A673 (cell line): Measurements from ENCODE around the gene WIPF1. TPM values are rescaled to one million over a fixed set of nuclear protein-coding genes. Genes with fewer than 3 reads are reported as not detected.

Experiments
- BruUV-seq: library from RNA; stranded (reverse); fragments of 400-500 nt; replicated peaks from 2 replicates; lab custom pipeline; 2021; lab: Mats Ljungman, UMichigan
- CTCF ChIA-PET: fragments of 300-600 bp; sonication (Branson Sonifier 250); formaldehyde crosslinking; loops from one replicate; lab custom pipeline; 2022; ENCODE audit warnings: antibody characterized with exemption; lab: Charles Lee
- POLR2A ChIA-PET: fragments of 300-600 bp; sonication (Branson Sonifier 250); formaldehyde crosslinking; loops from one replicate; lab custom pipeline; 2022; ENCODE audit warnings: antibody characterized with exemption; ENCODE audit not compliant: low non-redundant PET; lab: Charles Lee
- DNase-seq: peaks from one replicate; pipeline ENCODE4 v3.0.0-alpha.2; 2015; ENCODE audit warnings: low spot score
- H3K27ac ChIP-seq: fragments of 200-600 bp; sonication (generic); 2 replicates; pipeline ENCODE4 v1.5.1; 2016; ENCODE audit warnings: mixed run types, low read depth, mild to moderate bottlenecking, mixed read lengths, antibody characterized with exemption, low read length; ENCODE audit not compliant: poor library complexity, severe bottlenecking
- H3K27me3 ChIP-seq: fragments of 200-600 bp; sonication (generic); replicated peaks from 2 replicates; pipeline ENCODE4 v1.6.1; 2017; ENCODE audit warnings: mixed run types, low read depth, mild to moderate bottlenecking, mixed read lengths, antibody characterized with exemption, low read length; ENCODE audit not compliant: insufficient read depth, poor library complexity
- H3K36me3 ChIP-seq: fragments of 200-600 bp; sonication (generic); 2 replicates; pipeline ENCODE4 v1.6.1; 2016; ENCODE audit warnings: mixed run types, mild to moderate bottlenecking, mixed read lengths, antibody characterized with exemption, low read length; ENCODE audit not compliant: insufficient read depth, poor library complexity, severe bottlenecking
- H3K4me1 ChIP-seq: fragments of 200-600 bp; sonication (generic); 2 replicates; pipeline ENCODE4 v1.6.1; 2017; ENCODE audit warnings: mixed run types, mild to moderate bottlenecking, mixed read lengths, antibody characterized with exemption, low read length; ENCODE audit not compliant: insufficient read depth, poor library complexity, severe bottlenecking
- H3K4me3 ChIP-seq: fragments of 200-600 bp; sonication (generic); 2 replicates; pipeline ENCODE4 v1.5.1; 2016; ENCODE audit warnings: low read depth, mixed run types, mild to moderate bottlenecking, mixed read lengths, low read length; ENCODE audit not compliant: poor library complexity, severe bottlenecking
- H3K9me3 ChIP-seq: fragments of 200-600 bp; sonication (generic); 2 replicates; pipeline ENCODE4 v1.6.1; 2016; ENCODE audit warnings: mixed run types, low read depth, mild to moderate bottlenecking, mixed read lengths, antibody characterized with exemption, low read length; ENCODE audit not compliant: poor library complexity, severe bottlenecking
- EZH2 ChIP-seq: fragments of 200-600 bp; sonication (generic); IDR thresholded peaks from 2 replicates; pipeline ENCODE4 v1.6.1; 2017; ENCODE audit warnings: borderline replicate concordance, low read depth, mild to moderate bottlenecking, mixed read lengths, antibody characterized with exemption, low read length; ENCODE audit not compliant: poor library complexity, severe bottlenecking
- intact Hi-C: fragments of 100-400 bp; cut with micrococcal nuclease; formaldehyde crosslinking; loops from one replicate; pipeline ENCODE4 v1.10.0; 2022; ENCODE audit not compliant: unreplicated experiment
- total RNA-seq: library from RNA; stranded (reverse); gene quantifications from 2 replicates; pipeline ENCODE4 v1.2.3, GENCODE V29; 2021
- TF ChIP-seq, protein P1 (sequence below): fragments of 300-800, 200-600 bp; sonication (generic); conservative IDR thresholded peaks from 2 replicates; pipeline ENCODE4 v1.5.1; 2017; ENCODE audit warnings: low read depth, mild to moderate bottlenecking, antibody characterized with exemption, low read length, moderate library complexity, mixed read lengths

WIPF1 gene
- total RNA-seq, 1 experiment from 2014 or later: 1.1 TPM

DNA sequence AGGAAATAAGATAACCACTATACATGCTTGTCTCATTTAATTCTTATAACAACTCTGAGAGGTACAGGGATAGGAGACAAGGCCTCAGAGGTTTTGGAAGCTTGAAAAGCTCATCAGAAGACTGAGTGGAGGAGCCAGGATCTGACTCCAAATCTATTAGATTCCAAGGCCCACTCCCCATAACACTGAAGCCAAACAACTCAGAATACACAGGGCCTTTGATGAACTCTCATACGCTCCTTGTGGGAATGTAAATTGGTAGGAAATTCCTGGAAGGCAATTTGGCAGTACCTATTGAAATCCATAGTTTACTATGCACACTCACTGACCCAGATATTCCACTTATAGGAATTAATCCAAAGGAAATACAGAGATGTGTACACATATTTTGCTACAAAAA lies 27.9 kb downstream of the WIPF1 start:
- no peaks in the 10 kb centered on the region for H3K4me1 ChIP-seq
- H3K36me3 ChIP-seq: no peaks in the 10 kb centered on the region
- no peak overlapping the region for H3K4me3 ChIP-seq
- BruUV-seq: no TSS peak
- ChIA-PET POLR2A (no interaction called here), CTCF (no interaction called here)
- intact Hi-C loops: no loop called here
- no peaks in the 10 kb centered on the region for H3K9me3 ChIP-seq
- H3K27ac ChIP-seq: no peak overlapping the region
- DNase-seq: no peak
- no peak for TF ChIP-seq EZH2
- H3K27me3 ChIP-seq: no peaks in the 10 kb centered on the region

DNA sequence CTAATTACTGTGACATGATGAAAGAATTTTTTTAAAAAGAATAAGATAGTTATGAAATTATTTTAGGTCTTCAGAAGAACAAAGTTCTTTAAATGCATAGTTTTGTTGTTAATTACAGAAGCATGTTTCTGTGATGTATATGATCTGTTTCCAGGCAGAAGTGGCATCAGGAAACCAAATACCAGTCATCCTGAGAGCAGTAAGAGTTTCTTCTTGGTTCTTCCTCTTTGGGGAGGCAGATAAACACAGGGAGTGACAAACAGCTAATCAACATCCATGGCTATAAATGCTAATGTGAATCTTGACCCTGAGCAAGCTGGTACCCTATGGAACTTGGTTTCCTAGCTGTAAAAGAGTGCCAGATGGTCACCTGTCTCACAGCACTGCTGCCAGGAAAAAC lies 29.2 kb downstream of the WIPF1 start:
- ChIA-PET CTCF (no interaction called here), POLR2A (no interaction called here)
- no peak overlapping the region for H3K4me3 ChIP-seq
- intact Hi-C loops: no loop called here
- DNase-seq: no peak
- no peaks in the 10 kb centered on the region for H3K4me1 ChIP-seq
- H3K36me3 ChIP-seq: no peaks in the 10 kb centered on the region
- no peak for TF ChIP-seq EZH2
- TF ChIP-seq, protein P1, sequence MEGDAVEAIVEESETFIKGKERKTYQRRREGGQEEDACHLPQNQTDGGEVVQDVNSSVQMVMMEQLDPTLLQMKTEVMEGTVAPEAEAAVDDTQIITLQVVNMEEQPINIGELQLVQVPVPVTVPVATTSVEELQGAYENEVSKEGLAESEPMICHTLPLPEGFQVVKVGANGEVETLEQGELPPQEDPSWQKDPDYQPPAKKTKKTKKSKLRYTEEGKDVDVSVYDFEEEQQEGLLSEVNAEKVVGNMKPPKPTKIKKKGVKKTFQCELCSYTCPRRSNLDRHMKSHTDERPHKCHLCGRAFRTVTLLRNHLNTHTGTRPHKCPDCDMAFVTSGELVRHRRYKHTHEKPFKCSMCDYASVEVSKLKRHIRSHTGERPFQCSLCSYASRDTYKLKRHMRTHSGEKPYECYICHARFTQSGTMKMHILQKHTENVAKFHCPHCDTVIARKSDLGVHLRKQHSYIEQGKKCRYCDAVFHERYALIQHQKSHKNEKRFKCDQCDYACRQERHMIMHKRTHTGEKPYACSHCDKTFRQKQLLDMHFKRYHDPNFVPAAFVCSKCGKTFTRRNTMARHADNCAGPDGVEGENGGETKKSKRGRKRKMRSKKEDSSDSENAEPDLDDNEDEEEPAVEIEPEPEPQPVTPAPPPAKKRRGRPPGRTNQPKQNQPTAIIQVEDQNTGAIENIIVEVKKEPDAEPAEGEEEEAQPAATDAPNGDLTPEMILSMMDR: no peak
- H3K27ac ChIP-seq: no peak overlapping the region
- no TSS peak for BruUV-seq
- H3K9me3 ChIP-seq: no peaks in the 10 kb centered on the region
- no peaks in the 10 kb centered on the region for H3K27me3 ChIP-seq

DNA sequence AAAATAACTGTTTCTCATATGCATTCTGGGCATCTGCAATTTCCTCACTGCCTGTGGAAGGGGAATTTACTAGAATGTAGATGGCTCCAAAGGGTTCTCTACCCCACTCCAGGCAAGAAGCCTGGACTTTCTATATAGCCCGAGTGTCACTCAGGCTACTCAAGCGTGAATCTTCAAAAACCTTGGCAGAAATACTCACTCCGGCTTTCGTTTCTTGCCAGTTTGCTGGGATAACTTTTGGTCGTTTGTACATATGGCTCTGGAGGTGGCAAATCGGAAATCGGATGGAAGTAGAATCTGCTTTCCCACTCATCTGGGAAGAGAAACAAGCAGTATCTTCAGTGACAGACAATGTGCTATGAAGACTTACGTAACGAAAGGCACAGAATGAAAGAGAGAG lies 30.7 kb downstream of the WIPF1 start:
- Histone ChIP-seq H3K27me3 (peaks cover 7% of the 10 kb centered on the region), H3K36me3 (no peaks in the 10 kb centered on the region), H3K4me1 (no peaks in the 10 kb centered on the region), H3K27ac (no peak overlapping the region), H3K4me3 (no peak overlapping the region), H3K9me3 (no peaks in the 10 kb centered on the region)
- CTCF ChIA-PET: no interaction called here
- intact Hi-C loops: no loop called here
- DNase-seq: no peak
- TF ChIP-seq EZH2: no peak
- TF ChIP-seq, protein P1: no peak
- POLR2A ChIA-PET: interaction anchor here (0.6 kb wide), 1 partner anchor 480 kb away, joined by 3 read pairs; no protein-coding TSS in a partner anchor
- no TSS peak for BruUV-seq

DNA sequence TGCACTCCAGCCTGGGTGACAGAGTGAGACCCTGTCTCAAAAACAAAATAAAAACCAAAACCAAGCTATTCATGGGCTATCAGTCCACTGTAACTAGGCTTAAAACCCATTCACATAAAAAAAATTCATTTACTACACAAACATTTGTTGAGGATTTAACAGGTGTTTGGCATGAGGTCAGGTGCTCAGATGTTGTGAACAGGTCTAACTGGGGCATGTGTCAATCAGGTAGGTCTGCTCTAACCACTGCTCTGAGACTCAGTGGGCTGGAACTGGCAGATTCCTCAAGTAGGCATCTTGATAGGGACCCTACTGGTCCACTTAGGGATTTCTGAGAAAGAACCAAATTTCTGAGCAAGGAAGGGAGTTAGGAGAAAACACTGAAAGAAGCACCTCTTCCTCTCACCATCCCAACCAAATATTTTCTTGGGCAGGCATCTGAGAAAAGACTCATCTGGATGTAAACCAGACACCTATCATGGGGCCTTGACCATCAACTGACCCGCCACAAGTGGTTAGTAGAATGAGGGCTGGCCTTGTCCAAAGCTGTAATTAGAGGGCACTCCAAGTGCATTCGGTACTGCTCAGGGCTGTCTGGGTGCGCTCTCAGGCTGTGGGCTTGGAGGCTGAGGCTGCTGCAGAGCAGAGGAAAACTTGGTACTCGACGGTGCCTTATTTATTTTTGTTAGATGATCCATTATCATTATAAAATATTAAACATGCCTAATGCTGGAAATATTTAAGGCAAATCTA lies 33.9 kb downstream of the WIPF1 start:
- intact Hi-C loops: no loop called here
- Histone ChIP-seq H3K4me1 (no peaks in the 10 kb centered on the region), H3K36me3 (no peaks in the 10 kb centered on the region), H3K9me3 (no peaks in the 10 kb centered on the region), H3K4me3 (no peak overlapping the region), H3K27me3 (peaks cover 39% of the 10 kb centered on the region), H3K27ac (no peak overlapping the region)
- CTCF ChIA-PET: no interaction called here
- no peak for DNase-seq
- POLR2A ChIA-PET: no interaction called here
- TF ChIP-seq, protein P1: no peak
- TF ChIP-seq EZH2: no peak
- no TSS peak for BruUV-seq
